GM12891 (cell line): ENCODE data around the gene C2orf76. TPM values are rescaled to one million over a fixed set of nuclear protein-coding genes. Genes with fewer than 3 reads are reported as not detected.
"Not testable (repeated sequence)": the region's sequence is repeated elsewhere in the genome, so short reads cannot be mapped to it uniquely, and the experiment has no call there.

Source experiments
- DNase-seq: peaks from one replicate; pipeline ENCODE4 v3.0.0; 2011; ENCODE audit warnings: low spot score; ENCODE audit not compliant: insufficient read length
- FAIRE-seq: peaks from 2 replicates; lab custom pipeline; 2011; peaks lifted over from hg19 to GRCh38; lab: Jason Lieb, UNC
- PAX5 ChIP-seq: IDR thresholded peaks from 2 replicates; pipeline ENCODE4 v1.6.1; 2011; ENCODE audit warnings: low read length, moderate library complexity, mild to moderate bottlenecking; ENCODE audit not compliant: insufficient read depth, severe bottlenecking
- POLR2A ChIP-seq: IDR thresholded peaks from 2 replicates; pipeline ENCODE4 v1.6.1; 2011; ENCODE audit warnings: low read depth, low read length, control low read depth
- POLR2AphosphoS5 ChIP-seq: IDR thresholded peaks from 2 replicates; pipeline ENCODE4 v1.6.1; 2011; ENCODE audit warnings: low read depth, low read length, control low read depth
- POU2F2 ChIP-seq: IDR thresholded peaks from 2 replicates; pipeline ENCODE4 v1.6.1; 2011; ENCODE audit warnings: low read depth, mild to moderate bottlenecking, control low read depth, low read length, moderate library complexity
- SPI1 ChIP-seq: IDR thresholded peaks from 2 replicates; pipeline ENCODE4 v1.6.1; 2011; ENCODE audit warnings: low read depth, low read length, control low read depth
- TAF1 ChIP-seq: IDR thresholded peaks from 2 replicates; pipeline ENCODE4 v1.6.1; 2011; ENCODE audit warnings: low read depth, low read length, control low read depth
- polyA plus RNA-seq: library from polyadenylated mRNA; unstranded; fragments of >200 nt; gene quantifications from one replicate; pipeline ENCODE4 v1.2.1, GENCODE V29; 2012; ENCODE audit warnings: low read depth, missing spikeins, inconsistent platforms; ENCODE audit not compliant: missing spikeins

The C2orf76 gene
- polyA plus RNA-seq: 17.2 TPM

DNA sequence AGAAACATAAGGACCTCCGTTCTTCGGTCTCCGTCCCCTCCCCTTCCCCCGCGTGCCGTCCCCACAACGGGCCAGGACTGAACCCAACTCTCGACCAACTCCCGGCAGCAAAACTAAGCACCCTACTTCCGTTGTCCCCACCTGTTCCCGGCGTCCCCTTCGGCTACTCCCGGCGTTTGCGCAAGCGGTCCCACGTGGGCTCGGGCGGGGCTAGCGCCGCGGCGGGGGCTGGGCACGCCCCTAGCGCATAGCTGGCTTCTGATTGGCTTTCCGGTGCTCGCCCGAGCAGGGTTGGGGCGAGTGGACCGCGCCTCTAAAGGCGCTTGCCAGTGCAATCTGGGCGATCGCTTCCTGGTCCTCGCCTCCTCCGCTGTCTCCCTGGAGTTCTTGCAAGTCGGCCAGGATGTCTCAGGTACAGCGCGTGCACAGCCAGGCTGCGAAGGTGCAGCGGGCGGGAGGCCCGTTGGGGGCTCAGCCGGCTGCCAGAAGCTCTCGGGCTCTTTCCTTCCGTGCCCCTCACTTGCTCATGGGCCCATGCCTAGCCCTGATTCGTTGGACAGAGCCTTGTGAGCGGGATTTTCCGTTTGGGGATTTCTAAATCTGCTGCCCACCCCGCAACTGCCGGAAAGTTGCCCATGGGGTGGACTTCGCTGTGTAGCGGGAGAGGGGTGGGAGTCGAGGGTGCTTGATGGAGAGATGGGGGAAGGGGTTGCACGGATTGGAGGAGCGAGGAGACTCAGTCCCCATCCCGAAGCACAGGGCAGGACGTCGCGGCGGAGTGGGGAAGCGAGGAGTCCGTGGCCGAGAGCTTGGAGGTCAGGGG lies at the start of gene C2orf76, which contains the start of gene DBI:
C2orf76 (minus strand) TSS at position 186 of the 823 bp plus-strand sequence. CDS start 26,875 bp downstream, outside the sequence.
DBI (plus strand) TSS at position 329 of the 823 bp plus-strand sequence; CDS start at position 404, 75 bp downstream.
- FAIRE-seq: peak; percentile 95
- peak; percentile 95 for TF ChIP-seq POLR2AphosphoS5
- TF ChIP-seq POU2F2: peak; percentile 82; the same call in 1 of the 2 replicates
- TF ChIP-seq SPI1: 0 out of 2 replicates have a peak, but pooled peaks have one; percentile 27
- no peak for TF ChIP-seq PAX5
- TF ChIP-seq POLR2A: peak; percentile 95
- peak; percentile 86 for TF ChIP-seq TAF1
- peak; percentile 93 for DNase-seq

GRCh38 chr2:119415630-119416029 lies 49.0 kb upstream of the C2orf76 start:
- no peak for TF ChIP-seq POLR2A
- no peak for TF ChIP-seq TAF1
- TF ChIP-seq SPI1: no peak
- TF ChIP-seq POU2F2: no peak
- TF ChIP-seq POLR2AphosphoS5: no peak
- no peak for TF ChIP-seq PAX5
- no peak for FAIRE-seq
- DNase-seq: no peak

- no peak for TF ChIP-seq POLR2AphosphoS5
- no peak for TF ChIP-seq SPI1
- no peak for TF ChIP-seq POU2F2
- TF ChIP-seq PAX5: no peak
- TF ChIP-seq POLR2A: no peak
- no peak for TF ChIP-seq TAF1
- FAIRE-seq (no peak), DNase-seq (no peak)
Measured at GRCh38 chr2:119414894-119415293, 48.3 kb upstream of the C2orf76 start.

- TF ChIP-seq POLR2AphosphoS5: no peak
- TF ChIP-seq POLR2A: no peak
- FAIRE-seq: no peak
- DNase-seq: no peak
Measured at GRCh38 chr2:119409506-119409905, 42.9 kb upstream of the C2orf76 start.

DNA sequence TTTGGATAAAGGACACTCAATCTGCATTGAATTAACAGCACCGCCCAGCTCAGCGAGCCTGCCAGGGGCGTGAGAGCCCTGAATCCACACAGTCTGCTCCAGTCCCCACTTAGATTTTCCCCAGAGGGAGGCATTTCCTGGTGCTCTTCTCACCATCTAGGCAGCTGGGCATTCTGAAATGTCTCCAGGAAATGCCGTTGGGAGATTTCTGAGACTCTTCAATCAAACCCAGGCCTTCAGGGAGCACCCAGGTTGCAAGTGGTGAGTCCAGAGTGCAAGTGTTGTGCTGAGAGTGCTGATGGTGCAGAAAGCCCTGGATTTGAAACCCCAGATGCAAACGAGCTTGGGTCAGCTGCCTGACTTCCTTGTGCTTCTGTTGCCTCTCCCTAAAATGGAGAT lies 41.6 kb upstream of the C2orf76 start:
- no peak for DNase-seq
- no peak for FAIRE-seq
- TF ChIP-seq SPI1 (no peak), POU2F2 (no peak), TAF1 (no peak), POLR2A (no peak), POLR2AphosphoS5 (no peak), PAX5 (no peak)

GRCh38 chr2:119407430-119408220 lies 41.0 kb upstream of the C2orf76 start:
- TF ChIP-seq POLR2AphosphoS5 (no peak), TAF1 (no peak), SPI1 (no peak), PAX5 (no peak), POU2F2 (no peak), POLR2A (no peak)
- FAIRE-seq (peak; percentile 81), DNase-seq (no peak)

GRCh38 chr2:119405151-119405550 lies 38.5 kb upstream of the C2orf76 start:
- FAIRE-seq (no peak), DNase-seq (no peak)
- TF ChIP-seq TAF1 (no peak), POU2F2 (no peak), POLR2A (no peak), SPI1 (no peak), PAX5 (no peak), POLR2AphosphoS5 (no peak)

DNA sequence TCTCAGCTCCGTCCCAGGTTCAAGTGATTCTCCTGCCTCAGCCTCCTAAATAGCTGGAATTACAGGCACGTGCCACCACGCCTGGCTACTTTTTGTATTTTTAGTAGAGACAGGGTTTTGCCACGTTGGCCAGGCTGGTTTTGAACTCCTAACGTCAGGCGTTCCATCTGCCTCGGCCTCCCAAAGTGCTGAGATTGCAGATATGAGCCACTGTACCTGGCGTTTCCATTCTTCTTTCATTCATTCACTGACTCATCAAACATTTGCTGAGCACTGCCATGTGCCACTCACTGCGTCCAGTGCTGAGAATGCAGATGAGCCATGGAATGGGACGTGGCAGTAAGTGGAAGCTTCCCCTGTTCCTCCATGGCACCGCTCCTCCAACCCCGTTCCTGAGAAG lies 37.0 kb upstream of the C2orf76 start:
- DNase-seq, FAIRE-seq: not testable (repeated sequence)

DNA sequence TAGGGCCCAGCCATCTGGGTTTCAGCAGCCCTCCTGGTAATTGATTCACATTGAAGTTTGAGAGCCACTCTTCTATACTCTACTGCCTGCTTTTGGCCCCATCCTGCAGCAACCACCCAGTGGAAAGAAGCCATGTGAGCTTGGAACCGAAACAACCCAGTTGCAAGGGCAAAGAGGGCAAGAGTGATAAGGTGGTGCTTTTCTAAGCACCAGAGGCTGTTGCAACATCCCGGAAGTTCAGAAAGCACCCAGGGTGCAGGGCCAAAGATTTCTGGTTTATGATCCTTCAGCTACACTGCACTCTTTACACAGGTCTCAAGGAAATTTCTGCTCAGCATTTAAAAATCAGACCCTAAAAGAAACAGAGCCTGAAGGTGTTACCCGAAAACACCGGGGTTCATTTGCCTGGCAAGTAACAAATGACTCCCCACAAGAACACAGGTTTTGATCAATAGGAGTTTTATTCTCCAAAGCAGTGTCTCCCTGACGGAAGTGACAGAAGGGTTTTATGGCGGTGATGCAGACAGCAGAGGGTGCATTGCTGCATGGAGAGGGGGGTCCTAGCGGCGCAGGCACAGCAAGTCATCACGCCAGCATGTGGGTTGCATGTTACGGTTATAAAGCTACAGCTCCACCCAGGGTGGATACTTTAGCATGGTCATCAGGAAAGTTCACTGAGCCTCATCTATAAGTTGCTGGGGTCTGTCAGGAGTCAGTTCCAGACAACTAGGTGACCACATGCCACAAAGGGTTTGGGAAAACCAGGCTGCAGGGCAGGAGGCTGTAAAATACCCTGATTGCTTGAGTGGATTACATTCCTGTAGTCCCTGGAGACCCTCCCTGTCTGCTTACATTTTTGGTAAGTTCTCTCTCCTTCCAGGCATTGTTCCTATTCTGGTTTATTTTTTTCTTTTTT lies 36.3 kb upstream of the C2orf76 start:
- no peak for TF ChIP-seq POLR2A
- no peak for TF ChIP-seq SPI1
- no peak for TF ChIP-seq POU2F2
- no peak for TF ChIP-seq TAF1
- no peak for TF ChIP-seq POLR2AphosphoS5
- no peak for TF ChIP-seq PAX5

More for the DNA sequence above, 36.3 kb upstream of the C2orf76 start:
- DNase-seq: no peak
- no peak for FAIRE-seq
